Uterus (tissue), 4 donors: ENCODE results near the gene CDKL1. TPM values are rescaled to one million over a fixed set of nuclear protein-coding genes. Genes with fewer than 3 reads are reported as not detected.
A peak's percentile ranks its signal among the peaks of the same experiment; 100 is the strongest.

Source experiments
- DNase-seq, 2 donors: peaks; one replicate each; pipeline ENCODE4 v3.0.0-alpha.2; 2019 to 2020
- H3K27ac ChIP-seq, 2 donors: fragments of 200-600 bp; sonication (generic); 1 replicate in 1 of 2; 2 replicates in 1 of 2; pipeline ENCODE4 v1.5.1; 2016 to 2018
- H3K27me3 ChIP-seq, 2 donors: fragments of 200-600 bp; sonication (generic); one replicate each; pipeline ENCODE4 v1.5.1; 2018 to 2019; ENCODE audit warnings: control low read depth in 1 of 2
- H3K36me3 ChIP-seq, 2 donors: fragments of 200-600 bp; sonication (generic); one replicate each; pipeline ENCODE4 v1.5.1; 2019; ENCODE audit warnings: control low read depth in 1 of 2
- H3K4me1 ChIP-seq, 2 donors: fragments of 200-600 bp; sonication (generic); one replicate each; pipeline ENCODE4 v1.5.1; 2018 to 2019; ENCODE audit warnings: control low read depth in 1 of 2
- H3K4me3 ChIP-seq, 2 donors: fragments of 200-600 bp; sonication (generic); 1 replicate in 1 of 2; 2 replicates in 1 of 2; pipeline ENCODE4 v1.5.1; 2018 to 2019; ENCODE audit warnings: mild to moderate bottlenecking in 1 of 2
- H3K9me3 ChIP-seq, 2 donors: fragments of 200-600 bp; sonication (generic); one replicate each; pipeline ENCODE4 v1.5.1; 2019; ENCODE audit warnings: control low read depth in 1 of 2
- POLR2A ChIP-seq, 2 donors: fragments of 450-650 bp; IDR thresholded peaks; one replicate each; pipeline ENCODE4 v1.6.1; 2016; ENCODE audit warnings: antibody characterized with exemption in 2 of 2, mild to moderate bottlenecking in 1 of 2, moderate library complexity in 1 of 2
- intact Hi-C: fragments of 100-400 bp; cut with DNase I; formaldehyde crosslinking; loops from one replicate; pipeline ENCODE4 v1.15.1; 2023; ENCODE audit warnings: low total_unique reads
- total RNA-seq, 4 donors: library from RNA; depleted of rRNA in 3 of 4; stranded (reverse); fragments of >200 nt in 3 of 4; gene quantifications; one replicate each; pipeline versions ENCODE4 v1.1.0 to v1.2.4, GENCODE V29; 2014 to 2023
- TF ChIP-seq, protein P1 (sequence below), 4 experiments: fragments of 200-600 bp in 2 of 4; fragments of 450-650 bp in 2 of 4; sonication (generic) in 2 of 4; IDR thresholded peaks; one replicate each; pipeline ENCODE4 v1.5.1; 2016 to 2019; ENCODE audit warnings: antibody characterized with exemption in 4 of 4, mild to moderate bottlenecking in 2 of 4, moderate library complexity in 1 of 4
- donor health status: DM: yes; HTN: yes; CAD: no.

The CDKL1 gene
- total RNA-seq, 4 donors from 2014 or later: 6.8 to 38.1 (median 20.1) TPM

DNA sequence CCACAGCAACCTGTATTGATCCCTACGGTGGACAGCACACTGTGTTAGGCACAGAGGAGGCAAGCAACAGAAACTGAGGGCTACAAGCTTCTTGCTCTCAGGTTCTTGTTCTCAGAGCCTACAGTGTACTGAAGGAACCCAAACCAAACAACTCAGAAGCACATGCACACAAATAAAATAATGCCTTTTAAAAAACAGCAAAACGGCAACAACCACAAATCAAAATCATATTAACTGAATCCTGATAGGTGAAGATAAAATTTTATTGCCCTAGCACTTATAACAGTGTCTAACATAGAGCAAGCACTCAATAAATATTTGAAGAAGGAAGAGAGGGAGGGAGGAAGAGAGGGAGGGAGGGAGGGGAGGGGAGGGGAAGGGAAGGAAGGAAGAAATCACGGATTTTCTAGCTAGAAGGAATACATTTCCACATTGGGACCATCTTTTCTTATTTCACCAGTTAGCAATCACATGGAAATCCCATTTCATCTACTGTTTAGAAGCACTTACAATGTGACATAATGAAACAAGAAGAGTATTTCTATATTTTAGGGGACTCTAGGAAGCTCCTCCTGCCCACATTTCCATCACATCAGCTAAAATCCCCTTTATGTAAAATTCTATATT, 57.4 kb downstream of the CDKL1 start:
- DNase-seq: no peak
- Histone ChIP-seq H3K9me3 (no peaks in the 10 kb centered on the region), H3K36me3 (no peaks in the 10 kb centered on the region), H3K27me3 (no peaks in the 10 kb centered on the region), H3K4me1 (peaks cover 12 to 31% of the 10 kb centered on the region in 2 donors), H3K4me3 (no peak overlapping the region), H3K27ac (peak overlapping the region; percentile 64 to 96)
- intact Hi-C loops: no loop called here
- no peak for TF ChIP-seq POLR2A (IDR thresholded peaks at IDR 0.05)

DNA sequence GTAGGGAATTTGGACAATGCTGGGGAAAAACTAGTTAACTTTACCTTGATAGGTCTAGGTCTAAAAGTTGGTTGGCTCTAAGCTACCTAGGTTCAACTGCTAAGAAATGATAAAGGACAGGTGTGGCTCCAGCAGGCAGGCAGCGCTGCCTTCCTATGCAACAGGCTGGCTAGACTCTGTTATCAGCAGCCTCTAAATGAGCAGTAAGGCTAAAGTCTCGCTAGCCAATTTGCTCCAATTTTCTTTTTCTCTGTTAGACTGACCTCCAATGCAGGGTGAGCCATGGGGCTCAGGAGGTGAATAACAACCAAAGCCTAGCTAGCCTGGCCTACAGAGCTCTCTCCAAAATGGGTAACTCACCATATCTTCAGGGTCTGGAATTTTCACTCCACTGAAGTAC, 58.1 kb downstream of the CDKL1 start:
- DNase-seq: no peak
- Histone ChIP-seq H3K4me3 (no peak overlapping the region), H3K27ac (peak overlapping the region; percentile 64 to 96), H3K36me3 (no peaks in the 10 kb centered on the region), H3K4me1 (peaks cover 6 to 24% of the 10 kb centered on the region in 2 donors), H3K27me3 (no peaks in the 10 kb centered on the region), H3K9me3 (no peaks in the 10 kb centered on the region)
- intact Hi-C loops: no loop called here
- TF ChIP-seq POLR2A (IDR thresholded peaks at IDR 0.05): no peak
- TF ChIP-seq, protein P1, sequence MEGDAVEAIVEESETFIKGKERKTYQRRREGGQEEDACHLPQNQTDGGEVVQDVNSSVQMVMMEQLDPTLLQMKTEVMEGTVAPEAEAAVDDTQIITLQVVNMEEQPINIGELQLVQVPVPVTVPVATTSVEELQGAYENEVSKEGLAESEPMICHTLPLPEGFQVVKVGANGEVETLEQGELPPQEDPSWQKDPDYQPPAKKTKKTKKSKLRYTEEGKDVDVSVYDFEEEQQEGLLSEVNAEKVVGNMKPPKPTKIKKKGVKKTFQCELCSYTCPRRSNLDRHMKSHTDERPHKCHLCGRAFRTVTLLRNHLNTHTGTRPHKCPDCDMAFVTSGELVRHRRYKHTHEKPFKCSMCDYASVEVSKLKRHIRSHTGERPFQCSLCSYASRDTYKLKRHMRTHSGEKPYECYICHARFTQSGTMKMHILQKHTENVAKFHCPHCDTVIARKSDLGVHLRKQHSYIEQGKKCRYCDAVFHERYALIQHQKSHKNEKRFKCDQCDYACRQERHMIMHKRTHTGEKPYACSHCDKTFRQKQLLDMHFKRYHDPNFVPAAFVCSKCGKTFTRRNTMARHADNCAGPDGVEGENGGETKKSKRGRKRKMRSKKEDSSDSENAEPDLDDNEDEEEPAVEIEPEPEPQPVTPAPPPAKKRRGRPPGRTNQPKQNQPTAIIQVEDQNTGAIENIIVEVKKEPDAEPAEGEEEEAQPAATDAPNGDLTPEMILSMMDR (IDR thresholded peaks at IDR 0.05): no peak

DNA sequence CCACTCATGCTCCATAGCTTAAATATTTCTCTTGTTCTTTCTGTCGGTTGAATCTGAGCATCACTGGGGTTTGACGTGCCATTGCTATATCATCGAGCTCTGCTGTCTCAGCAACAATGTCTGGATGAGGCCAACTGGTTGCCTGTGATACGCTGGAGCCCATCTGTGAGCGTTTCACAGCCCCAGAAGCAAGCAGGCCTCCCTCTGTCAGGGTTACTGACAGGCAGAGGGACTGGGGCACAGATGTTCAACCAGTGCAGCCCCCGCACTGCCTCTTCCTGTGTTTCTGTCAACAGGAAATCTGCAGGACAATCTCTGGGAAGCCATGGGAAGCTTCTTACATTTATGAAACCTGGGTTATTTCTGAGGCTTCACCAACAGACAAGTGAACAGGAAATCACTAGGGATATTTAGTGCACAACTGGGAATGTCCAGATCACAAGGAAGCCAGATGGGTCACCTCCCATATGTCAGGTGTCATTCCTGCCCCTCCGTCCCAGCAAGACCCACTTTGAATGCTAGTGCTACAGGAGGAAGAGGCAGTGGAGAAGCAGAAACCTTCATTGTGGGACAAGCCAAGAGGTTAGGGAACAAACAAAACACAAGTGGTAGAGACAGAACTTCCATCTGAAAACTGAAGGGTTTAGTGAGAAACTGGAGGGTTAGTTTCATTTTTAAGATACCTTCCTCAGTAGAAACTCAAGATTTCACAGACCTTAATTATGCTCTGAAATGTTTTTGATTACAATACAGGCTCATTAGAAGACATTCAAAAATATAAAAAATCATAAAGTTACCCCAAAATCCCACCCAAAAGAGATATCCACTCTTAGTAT, 60.5 kb downstream of the CDKL1 start:
- Histone ChIP-seq H3K27ac (peak overlapping the region; percentile 76 to 96), H3K4me3 (no peak overlapping the region), H3K4me1 (peaks cover 3 to 12% of the 10 kb centered on the region in 2 donors), H3K36me3 (no peaks in the 10 kb centered on the region), H3K27me3 (no peaks in the 10 kb centered on the region), H3K9me3 (no peaks in the 10 kb centered on the region)
- DNase-seq: peak in 1 of 2 donors; percentile 32
- intact Hi-C loops: no loop called here
- TF ChIP-seq POLR2A (IDR thresholded peaks at IDR 0.05): no peak
- TF ChIP-seq, protein P1 (IDR thresholded peaks at IDR 0.05): no peak

DNA sequence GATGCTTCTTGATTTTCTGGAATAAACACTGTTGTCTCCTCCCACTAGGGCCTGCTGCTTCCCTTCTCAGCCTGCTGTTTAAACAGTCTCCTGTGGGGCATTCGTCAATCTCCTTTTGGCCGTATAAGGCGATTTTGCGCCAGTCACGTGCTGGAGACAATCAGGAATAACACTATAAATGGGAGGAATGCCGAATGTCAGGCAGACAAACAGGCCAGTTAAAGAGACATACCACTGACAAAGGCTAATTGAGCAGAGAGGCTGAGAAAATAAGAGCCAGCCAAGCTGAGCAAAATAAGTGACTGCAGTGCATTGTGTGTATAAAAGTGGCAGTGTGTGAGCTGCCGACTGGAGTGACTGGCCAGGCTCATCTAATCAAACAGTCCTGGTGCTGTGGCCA, 61.3 kb downstream of the CDKL1 start:
- peak; percentile 74 to 82 for DNase-seq
- peaks cover 3 to 9% of the 10 kb centered on the region in 2 donors for H3K4me1 ChIP-seq

DNA sequence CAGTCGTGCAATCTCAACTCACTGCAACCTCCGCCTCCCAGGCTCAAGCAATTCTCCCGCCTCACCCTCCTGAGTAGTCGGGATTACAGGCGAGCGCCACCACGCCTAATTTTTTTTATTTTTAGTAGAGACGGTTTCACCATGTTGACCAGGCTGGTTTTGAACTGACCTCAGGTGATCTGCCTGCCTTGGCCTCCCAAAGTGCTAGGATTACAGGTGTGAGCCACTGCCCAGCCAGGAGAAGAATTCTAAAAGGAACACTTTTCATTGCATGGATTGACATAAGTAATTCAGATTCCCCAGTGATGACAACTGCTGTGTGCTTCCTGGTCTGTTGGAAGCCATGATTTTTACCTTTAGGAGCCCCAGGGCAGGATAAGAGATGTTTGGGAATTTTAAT, 62.5 kb downstream of the CDKL1 start:
- DNase-seq: no peak
- Histone ChIP-seq H3K9me3 (no peaks in the 10 kb centered on the region), H3K4me1 (peaks cover 3 to 9% of the 10 kb centered on the region in 2 donors), H3K4me3 (no peak overlapping the region), H3K36me3 (no peaks in the 10 kb centered on the region), H3K27me3 (no peaks in the 10 kb centered on the region), H3K27ac (peak overlapping the region; percentile 76 to 96)
- TF ChIP-seq, protein P1 (IDR thresholded peaks at IDR 0.05): no peak
- no peak for TF ChIP-seq POLR2A (IDR thresholded peaks at IDR 0.05)
- intact Hi-C loops: no loop called here

More for the DNA sequence above, 61.3 kb downstream of the CDKL1 start:
- Histone ChIP-seq H3K27ac (peak overlapping the region; percentile 76 to 96), H3K27me3 (no peaks in the 10 kb centered on the region), H3K9me3 (no peaks in the 10 kb centered on the region), H3K4me3 (no peak overlapping the region), H3K36me3 (no peaks in the 10 kb centered on the region)
- intact Hi-C loops: no loop called here
- TF ChIP-seq, protein P1 (IDR thresholded peaks at IDR 0.05): peak in 2 of 4 experiments; percentile 4 to 30
- peak in 1 of 2 donors; percentile 18 for TF ChIP-seq POLR2A (IDR thresholded peaks at IDR 0.05)
